ENCODE data around the gene ACSS2. TPM values are rescaled to one million over a fixed set of nuclear protein-coding genes. Genes with fewer than 3 reads are reported as not detected.

ACSS2 gene
- total and polyA plus RNA-seq, 2 of the 8 experiments (the other 6 are each of a cell fraction or from before 2014, with no cell fraction given), result 17.7 to 24.2 TPM

DNA sequence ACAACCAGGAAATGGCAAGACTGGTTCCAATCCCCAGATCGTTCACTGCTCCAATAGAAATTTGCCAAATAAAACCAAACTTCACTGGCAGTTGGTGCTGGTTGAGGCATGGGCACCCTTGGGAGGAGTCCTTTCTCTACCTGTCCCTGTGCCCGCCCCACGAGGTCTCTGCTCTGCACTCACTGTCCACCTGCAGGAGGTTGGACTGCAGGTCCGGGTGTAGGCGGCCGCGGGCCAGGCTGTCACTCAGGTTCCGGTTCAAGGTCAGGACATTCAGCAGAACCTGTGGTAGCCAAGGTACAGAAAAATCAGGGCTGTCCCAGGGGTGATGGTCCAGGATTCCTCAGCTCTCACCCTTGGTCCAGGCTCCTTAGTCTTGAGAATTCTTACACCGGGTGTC is 26.6 kb upstream of the ACSS2 start (continued):
- no peak for TF ChIP-seq HDAC2 (IDR thresholded peaks at IDR 0.05; ENCODE audit: borderline replicate concordance in 1 of 2, low read depth in 2 of 2, low read length in 2 of 2)
- TF ChIP-seq CBX8 (IDR thresholded peaks at IDR 0.05; ENCODE audit: borderline replicate concordance, low read depth, low read length), result no peak
